HepG2 (cell line): ENCODE results near the gene HOPX. TPM values are rescaled to one million over a fixed set of nuclear protein-coding genes. Genes with fewer than 3 reads are reported as not detected.

Source experiments
- ATAC-seq: fragments of 200-7000 bp; cut with Tn5 transposase; 3 replicates; pipeline ENCODE4 v1.9.1; 2020; ENCODE audit warnings: mild to moderate bottlenecking, moderate library complexity
- BruUV-seq: library from RNA; stranded (reverse); fragments of 400-500 nt; replicated peaks from 2 replicates; lab custom pipeline; 2021; lab: Mats Ljungman, UMichigan
- CTCF ChIA-PET: fragments of 300-600 bp; formaldehyde crosslinking; extraction: SDS; loops from one replicate; lab custom pipeline; 2021; ENCODE audit warnings: low total read pairs, inconsistent platforms, low intra/inter-chr PET ratio; lab: Yijun Ruan, JAX
- POLR2A ChIA-PET: fragments of 350-600 bp; sonication (Branson Sonifier 250); formaldehyde crosslinking; loops from one replicate; lab custom pipeline; 2020; ENCODE audit warnings: antibody characterized with exemption, inconsistent platforms; lab: Yijun Ruan, JAX
- DNase-seq: peaks from one replicate; pipeline ENCODE4 v3.0.0-alpha.2; 2015; ENCODE audit warnings: low spot score
- FAIRE-seq: peaks from 3 replicates; lab custom pipeline; 2011; peaks lifted over from hg19 to GRCh38; lab: Jason Lieb, UNC
- H2AFZ ChIP-seq: one replicate; pipeline ENCODE4 v1.6.1; 2011; ENCODE audit warnings: low read length, inconsistent platforms
- H3K27ac ChIP-seq: fragments of 300-600 bp; 3 replicates; pipeline ENCODE4 v1.8.0; 2011; ENCODE audit warnings: mixed run types, mild to moderate bottlenecking, mixed read lengths, low read length, inconsistent platforms; ENCODE audit not compliant: insufficient read depth; ENCODE audit errors: extremely low read length
- H3K27me3 ChIP-seq, 2 experiments: fragments of 200-600 bp in 1 of 2; 2 replicates in 1 of 2; 3 replicates in 1 of 2; pipeline versions ENCODE4 v1.6.0 to v1.8.0; 2011; ENCODE audit warnings: low read length in 2 of 2, mild to moderate bottlenecking in 2 of 2, moderate library complexity in 2 of 2, inconsistent platforms in 1 of 2; ENCODE audit not compliant: insufficient read depth in 2 of 2, control insufficient read depth in 1 of 2
- H3K36me3 ChIP-seq, 2 experiments: fragments of 200-600 bp in 1 of 2; replicated peaks in 1 of 2; 2 replicates in 1 of 2; 3 replicates in 1 of 2; pipeline versions ENCODE4 v1.5.1 to v1.8.0; 2011; ENCODE audit warnings: low read length in 2 of 2, inconsistent platforms in 1 of 2; ENCODE audit not compliant: insufficient read depth in 2 of 2, control insufficient read depth in 1 of 2
- H3K4me1 ChIP-seq: 2 replicates; pipeline ENCODE4 v1.5.1; 2012; ENCODE audit warnings: low read length, inconsistent platforms; ENCODE audit not compliant: insufficient read depth
- H3K4me2 ChIP-seq: 2 replicates; pipeline ENCODE4 v1.6.0; 2011; ENCODE audit warnings: low read depth, low read length, inconsistent platforms
- H3K4me3 ChIP-seq, 3 experiments: fragments of 200-600 bp in 1 of 3; sonication (generic), shearing (Covaris generic) in 1 of 3; replicated peaks in 1 of 3; 2 replicates each; pipeline ENCODE4 v1.5.1; 2011 to 2016; ENCODE audit warnings: low read length in 3 of 3, inconsistent platforms in 2 of 3, low read depth in 2 of 3, mild to moderate bottlenecking in 2 of 3, control low read depth in 1 of 3, mixed read lengths in 1 of 3; ENCODE audit not compliant: insufficient read depth in 1 of 3
- H3K79me2 ChIP-seq: one replicate; pipeline ENCODE4 v1.6.1; 2011; ENCODE audit warnings: low read length, inconsistent platforms; ENCODE audit not compliant: insufficient read depth
- H3K9ac ChIP-seq: 2 replicates; pipeline ENCODE4 v1.6.0; 2011; ENCODE audit warnings: mild to moderate bottlenecking, low read depth, low read length, inconsistent platforms; ENCODE audit not compliant: insufficient read depth
- H3K9me3 ChIP-seq: 2 replicates; pipeline ENCODE4 v1.5.1; 2012; ENCODE audit warnings: mild to moderate bottlenecking, low read length
- H4K20me1 ChIP-seq: 2 replicates; pipeline ENCODE4 v1.6.0; 2011; ENCODE audit warnings: inconsistent platforms, mild to moderate bottlenecking, low read length, moderate library complexity; ENCODE audit not compliant: insufficient read depth
- ARHGAP35 ChIP-seq: sonication (generic); formaldehyde crosslinking; IDR thresholded peaks from 2 replicates; pipeline ENCODE4 v1.9.0; 2022; ENCODE audit warnings: mild to moderate bottlenecking, inconsistent platforms, moderate library complexity, missing genetic modification reagents, borderline replicate concordance
- BRD4 ChIP-seq: sonication (generic); formaldehyde crosslinking; IDR thresholded peaks from 2 replicates; pipeline ENCODE4 v1.4.0; 2020; ENCODE audit warnings: missing genetic modification reagents
- IRF2 ChIP-seq: IDR thresholded peaks from 2 replicates; pipeline ENCODE4 v1.6.1; 2018; ENCODE audit warnings: missing genetic modification reagents, missing compliant biosample characterization
- KMT2A ChIP-seq: sonication (generic); formaldehyde crosslinking; IDR thresholded peaks from 2 replicates; pipeline ENCODE4 v1.4.0; 2020; ENCODE audit warnings: missing genetic modification reagents
- ZKSCAN1 ChIP-seq: fragments of 150-350 bp; IDR thresholded peaks from 2 replicates; pipeline ENCODE4 v1.6.1; 2014; ENCODE audit warnings: low read length
- ZKSCAN5 ChIP-seq: sonication (generic); formaldehyde crosslinking; IDR thresholded peaks from 2 replicates; pipeline ENCODE4 v1.5.1; 2020; ENCODE audit warnings: mild to moderate bottlenecking, missing genetic modification reagents
- WGBS: methylation state at CpG from one replicate; pipeline ENCODE4 v1.1.6; 2017; ENCODE audit warnings: low lambda C conversion rate; 5-methylcytosine and 5-hydroxymethylcytosine counted together
- in situ Hi-C: cut with HindIII; loops from 2 replicates; pipeline ENCODE4 v1.10.0; 2017; ENCODE audit warnings: low pct_unique_long_range_greater_than_20kb; ENCODE audit not compliant: extremely low pct_ligation_motif_present
- intact Hi-C: fragments of 100-400 bp; cut with micrococcal nuclease; formaldehyde crosslinking; loops from one replicate; pipeline ENCODE4 v1.10.0; 2022; ENCODE audit not compliant: unreplicated experiment
- polyA plus RNA-seq, 8 experiments: library from polyadenylated mRNA; depleted of rRNA in 3 of 8; stranded (reverse) in 7 of 8; unstranded in 1 of 8; fragments of >200 nt; fragmentation: Illumina TruSeq in 4 of 8; extraction: Trizol in 4 of 8; gene quantifications; 2 replicates each; pipeline versions ENCODE4 v1.2.1 to v1.2.3, GENCODE V29; 2011 to 2016; ENCODE audit warnings: low read depth in 4 of 8, missing spikeins in 1 of 8, mixed read lengths in 1 of 8; ENCODE audit not compliant: insufficient read depth in 1 of 8
- total RNA-seq, 5 experiments: library from RNA; depleted of rRNA; stranded (reverse); fragments of >200 nt; fragmentation: Illumina TruSeq; extraction: Trizol; gene quantifications; 2 replicates each; pipeline ENCODE4 v1.2.3, GENCODE V29; 2016; ENCODE audit warnings: low read depth in 1 of 5
- TF ChIP-seq, protein P1 (sequence below): sonication (generic); formaldehyde crosslinking; IDR thresholded peaks from 2 replicates; pipeline ENCODE4 v1.4.0; 2020; ENCODE audit warnings: mild to moderate bottlenecking, missing genetic modification reagents
- TF ChIP-seq, protein P2 (sequence below): sonication (generic); formaldehyde crosslinking; IDR thresholded peaks from 2 replicates; pipeline ENCODE4 v1.8.0; 2022; ENCODE audit warnings: missing genetic modification reagents, low read depth, mild to moderate bottlenecking, borderline replicate concordance
- TF ChIP-seq, protein P3 (sequence below): sonication (generic); formaldehyde crosslinking; IDR thresholded peaks from 2 replicates; pipeline ENCODE4 v1.8.1; 2023; ENCODE audit warnings: missing genetic modification reagents, mild to moderate bottlenecking, borderline replicate concordance

The HOPX gene
- total and polyA plus RNA-seq, 2 of the 13 experiments (the other 11 are each of a cell fraction or from before 2014, with no cell fraction given), result not detected

DNA sequence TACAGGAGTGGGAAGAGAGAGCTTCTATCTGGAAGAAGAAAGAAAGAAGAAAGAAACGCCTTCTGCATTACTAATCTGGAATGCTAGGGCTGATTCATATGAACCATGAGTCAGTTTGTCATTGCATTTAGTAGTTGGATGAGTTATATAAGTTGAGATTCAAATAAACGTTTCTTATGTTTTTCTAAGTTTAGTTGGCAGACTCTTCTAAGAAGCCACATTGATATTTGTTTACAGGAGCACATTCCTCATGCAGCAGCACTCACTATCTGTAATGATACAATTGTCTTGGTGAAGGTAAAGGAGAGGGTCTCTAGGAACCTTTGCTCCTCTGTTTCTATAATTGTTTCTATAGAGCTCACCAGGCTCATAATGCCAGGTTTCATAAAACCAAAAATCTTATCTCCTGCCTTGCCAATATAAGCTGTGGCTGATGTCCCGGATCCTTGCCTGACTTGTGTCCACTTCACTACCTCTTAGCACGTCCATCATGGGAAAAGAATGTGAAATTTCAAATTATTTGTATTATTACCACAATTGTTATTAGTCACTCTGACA lies 39.5 kb downstream of the HOPX start:
- no peaks in the 10 kb centered on the region for H4K20me1 ChIP-seq
- no peaks in the 10 kb centered on the region for H3K36me3 ChIP-seq
- peaks cover 0 to 6% of the 10 kb centered on the region in 2 experiments; a peak in 2 of 5 replicates for H3K27me3 ChIP-seq
- H3K9ac ChIP-seq, result no peak overlapping the region
- ChIA-PET POLR2A (no interaction called here), CTCF (no interaction called here)
- H2AFZ ChIP-seq, result no peak overlapping the region
- ATAC-seq, result no peak
- no peak overlapping the region for H3K27ac ChIP-seq
- no peaks in the 10 kb centered on the region for H3K4me1 ChIP-seq
- WGBS, result 1% methylated on average over 4 of the region's 4 CpGs
- no peaks in the 10 kb centered on the region for H3K9me3 ChIP-seq
- BruUV-seq, result no TSS peak
- H3K79me2 ChIP-seq, result no peaks in the 10 kb centered on the region
- no peak for FAIRE-seq
- in situ Hi-C loops, result no loop called here
- TF ChIP-seq KMT2A (CRISPR knock-in tag), result no peak
- no peak for TF ChIP-seq ZKSCAN1
- TF ChIP-seq ZKSCAN5 (CRISPR knock-in tag), result no peak
- TF ChIP-seq, protein P1, sequence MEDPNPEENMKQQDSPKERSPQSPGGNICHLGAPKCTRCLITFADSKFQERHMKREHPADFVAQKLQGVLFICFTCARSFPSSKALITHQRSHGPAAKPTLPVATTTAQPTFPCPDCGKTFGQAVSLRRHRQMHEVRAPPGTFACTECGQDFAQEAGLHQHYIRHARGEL (CRISPR knock-in tag), result no peak
- TF ChIP-seq, protein P2, sequence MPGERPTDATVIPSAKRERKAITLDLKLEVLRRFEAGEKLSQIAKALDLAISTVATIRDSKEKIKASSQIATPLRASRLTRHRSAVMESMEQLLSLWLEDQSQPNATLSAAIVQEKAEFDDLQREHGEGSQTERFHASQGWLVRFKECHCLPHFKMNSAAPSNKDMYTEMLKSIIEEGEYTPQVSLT (CRISPR knock-in tag), result no peak
- no peak for TF ChIP-seq IRF2 (CRISPR knock-in tag)
- TF ChIP-seq BRD4, result no peak
- TF ChIP-seq, protein P3, sequence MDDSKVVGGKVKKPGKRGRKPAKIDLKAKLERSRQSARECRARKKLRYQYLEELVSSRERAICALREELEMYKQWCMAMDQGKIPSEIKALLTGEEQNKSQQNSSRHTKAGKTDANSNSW (CRISPR knock-in tag), result no peak
- no peak for TF ChIP-seq ARHGAP35 (CRISPR knock-in tag)
- TF ChIP-seq, all 625 proteins: peak for 0
- no peak for DNase-seq
- H3K4me3 ChIP-seq, result no peak overlapping the region
- H3K4me2 ChIP-seq, result no peak overlapping the region
- intact Hi-C loops, result no loop called here
